ENCODE results near the gene MYO1E. TPM values are rescaled to one million over a fixed set of nuclear protein-coding genes. Genes with fewer than 3 reads are reported as not detected.

Gene MYO1E
- total and polyA plus RNA-seq, 2 of the 4 experiments (the other 2 are of a cell fraction) = 13.4 to 37.3 TPM

DNA sequence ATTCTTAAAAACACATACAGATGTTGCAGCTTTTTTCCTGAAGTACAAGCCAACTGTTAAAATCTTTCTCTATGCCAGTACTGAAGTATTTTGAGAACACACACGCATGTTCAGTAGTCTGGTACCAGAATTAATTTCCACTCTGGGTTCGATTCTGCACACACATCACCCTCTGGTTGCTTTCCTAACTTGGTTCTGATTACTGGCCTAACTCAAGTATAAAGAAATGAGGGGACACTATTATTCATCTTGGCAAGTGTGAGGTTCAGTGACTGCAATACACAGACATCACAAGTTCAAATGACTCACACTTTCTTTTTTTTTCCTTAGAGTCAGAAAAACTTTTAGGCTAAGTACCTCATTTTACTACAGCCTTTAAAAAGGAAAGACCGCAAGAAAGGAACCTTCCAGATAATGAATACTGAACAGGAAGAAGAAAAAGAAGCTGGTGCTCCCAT, 203.4 kb downstream of the MYO1E start:
- H3K79me1 ChIP-seq (ENCODE audit: low read depth in 1 of 2, low read length in 2 of 2) = peaks cover 7 to 33% of the 10 kb centered on the region in 2 experiments; a peak in 3 of 4 replicates
- BruUV-seq (replicated peaks) = no TSS peak
- no peak overlapping the region for H3K27ac ChIP-seq (ENCODE audit: insufficient read depth, low read length)
- H3K9ac ChIP-seq (ENCODE audit: low read depth, low read length) = no peak overlapping the region
- dilution Hi-C loops (cut with HindIII; ENCODE audit: low sequenced_read_pairs, unreplicated experiment) = no loop called here
- peaks cover 16% of the 10 kb centered on the region for H3K9me1 ChIP-seq (ENCODE audit: insufficient read depth, low read length)
- peak; percentile 86 for DNase-seq
- H3K4me2 ChIP-seq (ENCODE audit: low read depth, low read length) = no peak overlapping the region
- H3K27me3 ChIP-seq (ENCODE audit: control insufficient read depth, insufficient read depth, low read length) = no peaks in the 10 kb centered on the region
- H2AFZ ChIP-seq (replicated peaks; ENCODE audit: low read length, poor library complexity) = no peak overlapping the region
- no peaks in the 10 kb centered on the region for H3K9me3 ChIP-seq (ENCODE audit: control insufficient read depth, insufficient read depth, low read length)
- no peak overlapping the region for H4K5ac ChIP-seq (ENCODE audit: low read depth, low read length)
- H4K8ac ChIP-seq (ENCODE audit: low read depth in 2 of 2, low read length in 2 of 2) = peak overlapping the region in 1 of 2 experiments; percentile 29; a peak in 1 of 4 replicates
- ChIA-PET POLR2A (ENCODE audit: unreplicated experiment) (no interaction called here), CTCF (no interaction called here)
- ATAC-seq (ENCODE audit: low read depth) = peak; percentile 47
- intact Hi-C loops (cut with micrococcal nuclease) = loop anchor here (5.0 kb wide), 1 partner anchor 137 kb away; no protein-coding TSS in a partner anchor
- peak overlapping the region; percentile 24; the same call in 1 of the 2 replicates for H3K14ac ChIP-seq (replicated peaks; ENCODE audit: low read depth, low read length)
- no peak overlapping the region for H2AK9ac ChIP-seq (replicated peaks; ENCODE audit: low read depth, low read length, poor library complexity)
- peak overlapping the region; percentile 52; the same call in 1 of the 2 replicates for H2AK5ac ChIP-seq (ENCODE audit: low read depth, low read length)
- no peak overlapping the region for H3K4me3 ChIP-seq (ENCODE audit: insufficient read depth, low read depth, low read length)
- peaks cover 18% of the 10 kb centered on the region for H3K36me3 ChIP-seq (ENCODE audit: control insufficient read depth, insufficient read depth, low read length)
- no peak for TF ChIP-seq RAD21 (IDR thresholded peaks at IDR 0.05; ENCODE audit: low read length)
- no peak for TF ChIP-seq MAZ (IDR thresholded peaks at IDR 0.05; ENCODE audit: borderline replicate concordance, low read depth, low read length)
- peak; percentile 74 for TF ChIP-seq FOS (IDR thresholded peaks at IDR 0.05; ENCODE audit: low read depth, low read length)
- TF ChIP-seq MXI1 (IDR thresholded peaks at IDR 0.05; ENCODE audit: borderline replicate concordance, low read depth, low read length) = no peak
- TF ChIP-seq CEBPB (IDR thresholded peaks at IDR 0.05; ENCODE audit: low read depth, low read length) = peak; percentile 64; the same call in 1 of the 2 replicates
- TF ChIP-seq RFX5 (IDR thresholded peaks at IDR 0.05; ENCODE audit: low read depth, low read length) = no peak
- TF ChIP-seq, protein P1, sequence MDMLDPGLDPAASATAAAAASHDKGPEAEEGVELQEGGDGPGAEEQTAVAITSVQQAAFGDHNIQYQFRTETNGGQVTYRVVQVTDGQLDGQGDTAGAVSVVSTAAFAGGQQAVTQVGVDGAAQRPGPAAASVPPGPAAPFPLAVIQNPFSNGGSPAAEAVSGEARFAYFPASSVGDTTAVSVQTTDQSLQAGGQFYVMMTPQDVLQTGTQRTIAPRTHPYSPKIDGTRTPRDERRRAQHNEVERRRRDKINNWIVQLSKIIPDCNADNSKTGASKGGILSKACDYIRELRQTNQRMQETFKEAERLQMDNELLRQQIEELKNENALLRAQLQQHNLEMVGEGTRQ (IDR thresholded peaks at IDR 0.05; ENCODE audit: low read depth, low read length) = no peak
- no peak for TF ChIP-seq POLR2A (IDR thresholded peaks at IDR 0.05; ENCODE audit: low read depth, low read length)
- TF ChIP-seq, protein P2, sequence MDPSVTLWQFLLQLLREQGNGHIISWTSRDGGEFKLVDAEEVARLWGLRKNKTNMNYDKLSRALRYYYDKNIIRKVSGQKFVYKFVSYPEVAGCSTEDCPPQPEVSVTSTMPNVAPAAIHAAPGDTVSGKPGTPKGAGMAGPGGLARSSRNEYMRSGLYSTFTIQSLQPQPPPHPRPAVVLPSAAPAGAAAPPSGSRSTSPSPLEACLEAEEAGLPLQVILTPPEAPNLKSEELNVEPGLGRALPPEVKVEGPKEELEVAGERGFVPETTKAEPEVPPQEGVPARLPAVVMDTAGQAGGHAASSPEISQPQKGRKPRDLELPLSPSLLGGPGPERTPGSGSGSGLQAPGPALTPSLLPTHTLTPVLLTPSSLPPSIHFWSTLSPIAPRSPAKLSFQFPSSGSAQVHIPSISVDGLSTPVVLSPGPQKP (IDR thresholded peaks at IDR 0.05; ENCODE audit: borderline replicate concordance, low read depth, low read length) = no peak
- no peak for TF ChIP-seq BHLHE40 (IDR thresholded peaks at IDR 0.05; ENCODE audit: low read depth, low read length)
- no peak for TF ChIP-seq SMC3 (IDR thresholded peaks at IDR 0.05; ENCODE audit: low read depth, low read length)
- TF ChIP-seq RCOR1 (IDR thresholded peaks at IDR 0.05; ENCODE audit: insufficient replicate concordance, low read length) = no peak
- H2BK5ac ChIP-seq (ENCODE audit: low read depth, low read length, poor library complexity, severe bottlenecking) = peak overlapping the region; percentile 61
- H4K91ac ChIP-seq (ENCODE audit: insufficient read depth, low read depth, low read length) = no peak overlapping the region
- no peak overlapping the region for H3K56ac ChIP-seq (ENCODE audit: extremely low read depth, insufficient read depth, low read length)
- peak overlapping the region; percentile 60; the same call in 1 of the 2 replicates for H2BK120ac ChIP-seq (ENCODE audit: low read depth, low read length)
- peak overlapping the region; percentile 49; the same call in 1 of the 3 replicates for H2BK15ac ChIP-seq (ENCODE audit: low read depth, low read length)
- H4K20me1 ChIP-seq (ENCODE audit: insufficient read depth, low read length) = no peaks in the 10 kb centered on the region
- H3K23ac ChIP-seq (ENCODE audit: low read depth, low read length) = no peak overlapping the region
- H2BK20ac ChIP-seq (ENCODE audit: low read depth, low read length) = peak overlapping the region; percentile 30; the same call in 1 of the 2 replicates
- in situ Hi-C loops (cut with MboI; ENCODE audit: low sequenced_read_pairs) = no loop called here
- WGBS, 2 experiments (ENCODE audit: extremely low coverage in 2 of 2, insufficient read length in 1 of 2) = no CpG with 5 or more reads among the region's 3 CpGs
- peak overlapping the region; percentile 69; the same call in 1 of the 2 replicates for H3K4ac ChIP-seq (ENCODE audit: low read depth, low read length)
- H3K18ac ChIP-seq (ENCODE audit: low read depth, low read length) = peak overlapping the region; percentile 49; the same call in 1 of the 2 replicates
- peaks cover 29% of the 10 kb centered on the region for H3K4me1 ChIP-seq (ENCODE audit: control insufficient read depth, insufficient read depth, low read length)

Measured in IMR-90 (cell line).